GM12878 (cell line): ENCODE results near the gene SLC47A2. TPM values are rescaled to one million over a fixed set of nuclear protein-coding genes. Genes with fewer than 3 reads are reported as not detected.

ENCODE experiments used
- ATAC-seq: fragments of 200-7000 bp; cut with Tn5 transposase; 3 replicates; pipeline ENCODE4 v1.9.1; 2020; ENCODE audit warnings: mild to moderate bottlenecking, moderate library complexity
- BruUV-seq: library from RNA; stranded (reverse); fragments of 400-500 nt; replicated peaks from 2 replicates; lab custom pipeline; 2021; lab: Mats Ljungman, UMichigan
- CTCF ChIA-PET: fragments of 300-600 bp; sonication (Branson Sonifier 250); formaldehyde crosslinking; extraction: SDS; loops from one replicate; lab custom pipeline; 2021; ENCODE audit warnings: inconsistent platforms; lab: Yijun Ruan, JAX
- POLR2A ChIA-PET: fragments of 350-600 bp; formaldehyde crosslinking; extraction: SDS; loops from one replicate; lab custom pipeline; 2021; ENCODE audit warnings: inconsistent platforms; lab: Charles Lee
- RAD21 ChIA-PET: fragments of 300-600 bp; sonication (Branson Sonifier 250); formaldehyde crosslinking; loops from one replicate; lab custom pipeline; 2023; ENCODE audit warnings: antibody characterized with exemption; ENCODE audit not compliant: unreplicated experiment; lab: Charles Lee
- SMC1A ChIA-PET: fragments of 300-600 bp; sonication (Branson Sonifier 250); formaldehyde crosslinking; loops from one replicate; lab custom pipeline; 2023; ENCODE audit not compliant: unreplicated experiment, uncharacterized antibody; lab: Charles Lee
- DNase-seq: peaks from one replicate; pipeline ENCODE4 v3.0.0-alpha.2; 2011; ENCODE audit warnings: low read depth, low spot score
- FAIRE-seq: peaks from 3 replicates; lab custom pipeline; 2011; peaks lifted over from hg19 to GRCh38; lab: Jason Lieb, UNC
- H2AFZ ChIP-seq: 2 replicates; pipeline ENCODE4 v1.6.0; 2011; ENCODE audit warnings: low read depth, low read length, control low read depth; ENCODE audit not compliant: control insufficient read depth
- H3K27ac ChIP-seq: 2 replicates; pipeline ENCODE4 v1.5.1; 2011; ENCODE audit warnings: control low read depth; ENCODE audit not compliant: control insufficient read depth, insufficient read depth
- H3K27me3 ChIP-seq, 2 experiments: replicated peaks in 1 of 2; 2 replicates each; pipeline versions ENCODE4 v1.6.0 to v1.6.1; 2011; ENCODE audit warnings: low read length in 1 of 2; ENCODE audit not compliant: control insufficient read depth in 2 of 2, insufficient read depth in 2 of 2
- H3K36me3 ChIP-seq, 2 experiments: 2 replicates each; pipeline ENCODE4 v1.5.1; 2011; ENCODE audit warnings: low read length in 1 of 2; ENCODE audit not compliant: control insufficient read depth in 2 of 2, insufficient read depth in 2 of 2
- H3K4me1 ChIP-seq: 2 replicates; pipeline ENCODE4 v1.6.1; 2011; ENCODE audit warnings: mild to moderate bottlenecking, low read length, moderate library complexity, mixed read lengths; ENCODE audit not compliant: control insufficient read depth, insufficient read depth
- H3K4me2 ChIP-seq: 2 replicates; pipeline ENCODE4 v1.6.0; 2011; ENCODE audit warnings: control low read depth; ENCODE audit not compliant: control insufficient read depth, insufficient read depth
- H3K4me3 ChIP-seq: fragments of 200-600 bp; sonication (generic); 2 replicates; pipeline ENCODE4 v1.5.1; 2016
- H3K79me2 ChIP-seq: 2 replicates; pipeline ENCODE4 v1.6.0; 2011; ENCODE audit warnings: low read length; ENCODE audit not compliant: control insufficient read depth, insufficient read depth
- H3K9ac ChIP-seq: 2 replicates; pipeline ENCODE4 v1.8.0; 2011; ENCODE audit warnings: low read length, control low read depth, mixed read lengths; ENCODE audit not compliant: control insufficient read depth, insufficient read depth
- H3K9me3 ChIP-seq: replicated peaks from 3 replicates; pipeline ENCODE4 v1.5.1; 2011; ENCODE audit warnings: mild to moderate bottlenecking, low read length; ENCODE audit not compliant: control insufficient read depth, insufficient read depth
- H4K20me1 ChIP-seq: 2 replicates; pipeline ENCODE4 v1.6.0; 2011; ENCODE audit not compliant: control insufficient read depth, insufficient read depth
- ASH2L ChIP-seq: fragments of 300-600, 200-600 bp; sonication (generic); IDR thresholded peaks from 2 replicates; pipeline ENCODE4 v1.6.1; 2017; ENCODE audit warnings: low read depth, mild to moderate bottlenecking, borderline replicate concordance
- ATF3 ChIP-seq: IDR thresholded peaks from 2 replicates; pipeline ENCODE4 v1.6.1; 2011; ENCODE audit warnings: low read depth, mild to moderate bottlenecking, low read length, moderate library complexity, borderline replicate concordance; ENCODE audit errors: extremely low read depth
- CBX5 ChIP-seq: sonication (generic); IDR thresholded peaks from 2 replicates; pipeline ENCODE4 v1.6.1; 2016; ENCODE audit warnings: low read depth, moderate library complexity, mild to moderate bottlenecking, inconsistent platforms
- CREB1 ChIP-seq: IDR thresholded peaks from 2 replicates; pipeline ENCODE4 v1.6.1; 2012; ENCODE audit warnings: low read depth, mild to moderate bottlenecking, inconsistent platforms
- HDAC6 ChIP-seq: fragments of 200-600 bp; sonication (generic); IDR thresholded peaks from one replicate; pipeline ENCODE4 v1.8.0; 2017; ENCODE audit warnings: antibody characterized with exemption; ENCODE audit not compliant: unreplicated experiment
- JUND ChIP-seq: IDR thresholded peaks from 2 replicates; pipeline ENCODE4 v1.6.1; 2012; ENCODE audit warnings: low read depth, mild to moderate bottlenecking, low read length, improper control_type of control experiment, moderate library complexity
- KDM1A ChIP-seq: fragments of 200-600 bp; sonication (generic); IDR thresholded peaks from 2 replicates; pipeline ENCODE4 v1.6.1; 2016; ENCODE audit warnings: borderline replicate concordance
- MLLT1 ChIP-seq: fragments of 450-650 bp; IDR thresholded peaks from 2 replicates; pipeline ENCODE4 v1.6.1; 2016; ENCODE audit warnings: mild to moderate bottlenecking
- NFYB ChIP-seq: IDR thresholded peaks from 2 replicates; pipeline ENCODE4 v1.6.1; 2011; ENCODE audit warnings: low read depth, mild to moderate bottlenecking, low read length, improper control_type of control experiment, moderate library complexity; ENCODE audit not compliant: insufficient read depth
- POLR2AphosphoS2 ChIP-seq: IDR thresholded peaks from 2 replicates; pipeline ENCODE4 v1.6.1; 2011; ENCODE audit warnings: low read depth, mild to moderate bottlenecking, low read length, improper control_type of control experiment, moderate library complexity
- RB1 ChIP-seq: fragments of 450-650 bp; formaldehyde crosslinking; IDR thresholded peaks from 2 replicates; pipeline ENCODE4 v1.6.1; 2017; ENCODE audit warnings: mild to moderate bottlenecking, borderline replicate concordance
- RFX5 ChIP-seq: IDR thresholded peaks from 2 replicates; pipeline ENCODE4 v1.6.1; 2011; ENCODE audit warnings: low read depth, low read length, improper control_type of control experiment
- SREBF2 ChIP-seq: IDR thresholded peaks from 2 replicates; pipeline ENCODE4 v1.6.1; 2012; ENCODE audit warnings: mild to moderate bottlenecking, low read length
- ZBED1 ChIP-seq: IDR thresholded peaks from 2 replicates; pipeline ENCODE4 v1.6.1; 2016; ENCODE audit warnings: borderline replicate concordance
- ZBTB33 ChIP-seq: fragments of 450-650 bp; IDR thresholded peaks from 2 replicates; pipeline ENCODE4 v1.6.1; 2017; ENCODE audit warnings: mild to moderate bottlenecking
- ZBTB40 ChIP-seq: fragments of 450-650 bp; IDR thresholded peaks from 2 replicates; pipeline ENCODE4 v1.6.1; 2016; ENCODE audit warnings: mild to moderate bottlenecking, moderate library complexity, borderline replicate concordance
- ZNF24 ChIP-seq: fragments of 450-650 bp; IDR thresholded peaks from 2 replicates; pipeline ENCODE4 v1.6.1; 2017; ENCODE audit warnings: antibody characterized with exemption, mild to moderate bottlenecking
- WGBS: methylation state at CpG from one replicate; pipeline ENCODE4 v1.1.6; 2016; ENCODE audit warnings: low lambda C conversion rate; ENCODE audit not compliant: insufficient replicate concordance, insufficient coverage; ENCODE audit errors: missing lambda C conversion rate; 5-methylcytosine and 5-hydroxymethylcytosine counted together
- in situ Hi-C: fragments of 300-500 bp; cut with MboI; formaldehyde crosslinking; loops from 9 replicates; pipeline ENCODE4 v1.14.3; 2018; ENCODE audit warnings: mixed read lengths
- intact Hi-C: fragments of 100-400 bp; cut with micrococcal nuclease; formaldehyde crosslinking; loops from one replicate; pipeline ENCODE4 v1.14.2; 2022; ENCODE audit not compliant: unreplicated experiment
- polyA plus RNA-seq, 11 experiments: library from polyadenylated mRNA; depleted of rRNA in 4 of 11; unstranded in 6 of 11; stranded (reverse) in 5 of 11; fragments of >200 nt; fragmentation: Nextera tagmentation in 4 of 11; fragmentation: Illumina TruSeq in 1 of 11; extraction: Ambion mirVana in 4 of 11; extraction: Trizol in 1 of 11; gene quantifications; 1 replicate in 1 of 11; 2 replicates in 10 of 11; pipeline versions ENCODE4 v1.2.1 to v1.2.3, GENCODE V29; 2011 to 2016; ENCODE audit warnings: inconsistent platforms in 2 of 11, missing spikeins in 2 of 11, low read depth in 1 of 11
- total RNA-seq, 4 experiments: library from RNA; depleted of rRNA in 3 of 4; stranded (reverse); fragments of >200 nt in 3 of 4; fragmentation: Illumina TruSeq in 1 of 4; extraction: Trizol in 1 of 4; gene quantifications; 2 replicates each; pipeline versions ENCODE4 v1.2.1 to v1.2.3, GENCODE V29; 2013 to 2021

The SLC47A2 gene
- total and polyA plus RNA-seq, 10 of the 15 experiments (the other 5 are each of a cell fraction or from before 2014, with no cell fraction given): not detected

- H3K79me2 ChIP-seq: no peaks in the 10 kb centered on the region
- no peaks in the 10 kb centered on the region for H4K20me1 ChIP-seq
- no peak overlapping the region for H3K4me3 ChIP-seq
- ATAC-seq (no peak), DNase-seq (no peak), FAIRE-seq (no peak)
- H3K27me3 ChIP-seq: peaks cover 0 to 2% of the 10 kb centered on the region in 2 experiments; a peak in 1 of 4 replicates
- in situ Hi-C loops: no loop called here
- 25% methylated on average over 12 of the region's 12 CpGs for WGBS
- no peak overlapping the region for H3K4me2 ChIP-seq
- H3K36me3 ChIP-seq: no peaks in the 10 kb centered on the region
- intact Hi-C loops: no loop called here
- ChIA-PET POLR2A (no interaction called here), RAD21 (interaction anchor here (0.6 kb wide), 1 partner anchor 145 kb away, joined by 3 read pairs; no protein-coding TSS in a partner anchor), SMC1A (interaction anchor here (1.0 to 1.7 kb wide), 2 partner anchors 189 to 200 kb away, joined by 3 to 4 read pairs; no protein-coding TSS in a partner anchor), CTCF (interaction anchor here (0.6 to 1.1 kb wide), 2 partner anchors 38 to 203 kb away, joined by 3 read pairs; no protein-coding TSS in a partner anchor)
- H3K9ac ChIP-seq: no peak overlapping the region
- H3K4me1 ChIP-seq: no peaks in the 10 kb centered on the region
- no TSS peak for BruUV-seq
- no peak overlapping the region for H2AFZ ChIP-seq
- no peaks in the 10 kb centered on the region for H3K9me3 ChIP-seq
- no peak overlapping the region for H3K27ac ChIP-seq
- TF ChIP-seq KDM1A: no peak
- TF ChIP-seq ZBED1: no peak
- TF ChIP-seq ASH2L: no peak
- TF ChIP-seq JUND: no peak
- no peak for TF ChIP-seq CBX5
- no peak for TF ChIP-seq HDAC6
- TF ChIP-seq ZBTB33: no peak
- TF ChIP-seq NFYB: no peak
- TF ChIP-seq RFX5: no peak
- no peak for TF ChIP-seq ATF3
- no peak for TF ChIP-seq CREB1
- no peak for TF ChIP-seq POLR2AphosphoS2
- no peak for TF ChIP-seq MLLT1
- TF ChIP-seq SREBF2: no peak
- TF ChIP-seq ZNF24: no peak
- TF ChIP-seq ZBTB40: no peak
- no peak for TF ChIP-seq RB1
Observed at GRCh38 chr17:19718041-19718612, 1.7 kb upstream of the SLC47A2 start.
